Measurements from ENCODE around the gene TRIM17. TPM values are rescaled to one million over a fixed set of nuclear protein-coding genes. Genes with fewer than 3 reads are reported as not detected.

The TRIM17 gene
- total and polyA plus RNA-seq, 9 donors = 0.72 to 10.0 (median 3.0) TPM

DNA sequence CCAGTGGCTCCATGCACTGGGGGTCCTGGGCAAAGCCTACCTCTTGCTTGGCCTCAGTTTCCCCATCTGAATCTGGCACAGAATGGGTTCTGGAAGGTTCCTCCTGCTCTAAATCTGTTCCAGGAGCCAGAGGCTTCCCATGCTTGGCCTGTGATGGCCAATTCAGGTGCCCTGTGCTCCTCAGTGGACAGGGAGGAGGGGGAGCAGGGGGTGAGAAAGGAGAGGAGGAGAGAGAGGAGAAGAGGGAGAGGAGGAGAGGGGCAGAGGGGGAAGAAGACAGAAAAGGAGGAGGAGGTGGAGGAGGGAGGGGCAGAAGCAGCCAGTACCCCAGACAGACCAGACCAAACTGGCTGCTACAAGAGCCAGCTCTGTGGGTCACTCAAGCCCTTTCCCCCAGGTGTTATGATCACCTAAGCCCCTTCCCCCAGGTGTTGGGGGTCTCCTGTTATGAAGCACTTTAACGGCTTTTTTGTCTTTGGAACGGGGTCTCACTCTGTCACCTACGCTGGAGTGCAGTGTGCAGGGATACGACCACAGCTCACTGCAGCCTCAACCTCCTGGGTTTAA is 53.7 kb downstream of the TRIM17 start:
- H3K4me1 ChIP-seq (ENCODE audit: insufficient read depth) = no peaks in the 10 kb centered on the region
- no peak for TF ChIP-seq EP300 (IDR thresholded peaks at IDR 0.05)
- no peak for TF ChIP-seq POLR2A (IDR thresholded peaks at IDR 0.05)
- TF ChIP-seq, protein P1, sequence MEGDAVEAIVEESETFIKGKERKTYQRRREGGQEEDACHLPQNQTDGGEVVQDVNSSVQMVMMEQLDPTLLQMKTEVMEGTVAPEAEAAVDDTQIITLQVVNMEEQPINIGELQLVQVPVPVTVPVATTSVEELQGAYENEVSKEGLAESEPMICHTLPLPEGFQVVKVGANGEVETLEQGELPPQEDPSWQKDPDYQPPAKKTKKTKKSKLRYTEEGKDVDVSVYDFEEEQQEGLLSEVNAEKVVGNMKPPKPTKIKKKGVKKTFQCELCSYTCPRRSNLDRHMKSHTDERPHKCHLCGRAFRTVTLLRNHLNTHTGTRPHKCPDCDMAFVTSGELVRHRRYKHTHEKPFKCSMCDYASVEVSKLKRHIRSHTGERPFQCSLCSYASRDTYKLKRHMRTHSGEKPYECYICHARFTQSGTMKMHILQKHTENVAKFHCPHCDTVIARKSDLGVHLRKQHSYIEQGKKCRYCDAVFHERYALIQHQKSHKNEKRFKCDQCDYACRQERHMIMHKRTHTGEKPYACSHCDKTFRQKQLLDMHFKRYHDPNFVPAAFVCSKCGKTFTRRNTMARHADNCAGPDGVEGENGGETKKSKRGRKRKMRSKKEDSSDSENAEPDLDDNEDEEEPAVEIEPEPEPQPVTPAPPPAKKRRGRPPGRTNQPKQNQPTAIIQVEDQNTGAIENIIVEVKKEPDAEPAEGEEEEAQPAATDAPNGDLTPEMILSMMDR (IDR thresholded peaks at IDR 0.05) = no peak
- H3K36me3 ChIP-seq = no peaks in the 10 kb centered on the region
- 80 to 88% (median 85%) methylated on average over 4 of the region's 4 CpGs for WGBS, 3 donors
- H3K27me3 ChIP-seq = no peaks in the 10 kb centered on the region
- no peaks in the 10 kb centered on the region for H3K9me3 ChIP-seq
- peak in 2 of 5 donors; percentile 5 to 8 for DNase-seq
- intact Hi-C loops (cut with DNase I) = no loop called here
- H3K27ac ChIP-seq = no peak overlapping the region
- no peak overlapping the region for H3K4me3 ChIP-seq

GRCh38 chr1:228362141-228362883 is 54.3 kb downstream of the TRIM17 start:
- Histone ChIP-seq H3K9me3 (no peaks in the 10 kb centered on the region), H3K4me1 (ENCODE audit: insufficient read depth) (no peaks in the 10 kb centered on the region), H3K36me3 (no peaks in the 10 kb centered on the region), H3K27me3 (no peaks in the 10 kb centered on the region), H3K27ac (no peak overlapping the region), H3K4me3 (no peak overlapping the region)
- intact Hi-C loops (cut with DNase I) = no loop called here
- 68 to 85% (median 82%) methylated on average over 17 to 18 of the region's 18 CpGs for WGBS, 3 donors
- TF ChIP-seq POLR2A (IDR thresholded peaks at IDR 0.05) (no peak), EP300 (IDR thresholded peaks at IDR 0.05) (no peak)
- TF ChIP-seq, protein P1 (IDR thresholded peaks at IDR 0.05) = no peak
- peak in 4 of 5 donors; percentile 10 to 34 (median 19) for DNase-seq

DNA sequence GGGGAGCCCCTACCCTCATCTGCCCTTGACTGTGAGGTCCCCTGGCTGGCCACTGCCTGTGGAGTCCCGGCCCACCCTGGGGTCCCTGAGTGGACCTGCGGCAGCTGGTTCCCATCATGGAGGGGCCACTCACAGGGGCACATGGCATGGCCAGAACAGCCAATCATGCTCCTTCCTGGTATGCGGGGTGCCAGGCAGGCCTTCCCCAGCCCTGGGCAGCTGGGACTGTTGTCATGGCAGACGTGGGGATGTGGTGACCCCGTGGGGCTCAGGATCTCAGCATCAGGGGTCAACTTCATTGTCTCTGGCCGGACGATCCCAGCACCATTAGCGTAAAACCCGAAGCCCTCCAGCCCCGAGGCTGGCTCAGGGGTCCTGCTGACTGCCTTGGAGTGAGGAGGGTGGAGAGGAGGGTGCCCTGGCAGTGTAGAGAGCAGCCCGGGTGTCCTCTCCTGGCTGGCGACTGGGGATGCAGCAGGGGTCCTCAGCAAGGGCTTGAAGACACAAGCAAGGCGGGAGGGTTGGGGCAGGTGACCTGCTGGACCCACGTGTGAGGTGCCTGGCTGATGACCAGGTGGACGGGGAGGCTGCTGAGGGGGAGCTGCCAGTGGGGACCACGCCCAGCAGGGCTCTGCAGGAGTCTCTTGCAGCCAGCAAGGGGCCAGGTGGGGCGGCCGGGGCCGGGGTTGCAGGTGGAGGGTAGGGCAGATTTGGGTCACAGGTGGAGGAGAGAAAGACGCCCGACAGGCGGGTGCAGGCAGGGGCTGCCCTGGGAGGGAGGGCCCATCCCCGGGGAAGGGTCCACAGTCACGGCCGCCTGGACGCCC is 55.1 kb downstream of the TRIM17 start:
- Histone ChIP-seq H3K27ac (peak overlapping the region in 1 of 2 donors; percentile 63), H3K36me3 (no peaks in the 10 kb centered on the region), H3K9me3 (no peaks in the 10 kb centered on the region), H3K4me3 (no peak overlapping the region), H3K27me3 (no peaks in the 10 kb centered on the region), H3K4me1 (ENCODE audit: insufficient read depth) (no peaks in the 10 kb centered on the region)
- intact Hi-C loops (cut with DNase I) = no loop called here
- 76 to 79% (median 76%) methylated on average over 26 of the region's 26 CpGs for WGBS, 3 donors
- TF ChIP-seq, protein P1 (IDR thresholded peaks at IDR 0.05) = no peak
- TF ChIP-seq POLR2A (IDR thresholded peaks at IDR 0.05) (no peak), EP300 (IDR thresholded peaks at IDR 0.05) (no peak)
- peak in 3 of 5 donors; percentile 22 to 38 (median 23) for DNase-seq

GRCh38 chr1:228360533-228361313 is 55.9 kb downstream of the TRIM17 start:
- H3K9me3 ChIP-seq = no peaks in the 10 kb centered on the region
- DNase-seq = peak in 3 of 5 donors; percentile 47 to 61 (median 55)
- H3K36me3 ChIP-seq = no peaks in the 10 kb centered on the region
- intact Hi-C loops (cut with DNase I) = no loop called here
- peak overlapping the region in 1 of 2 donors; percentile 63 for H3K27ac ChIP-seq
- H3K4me1 ChIP-seq (ENCODE audit: insufficient read depth) = no peaks in the 10 kb centered on the region
- 63 to 72% (median 63%) methylated on average over 17 to 19 of the region's 19 CpGs for WGBS, 3 donors
- TF ChIP-seq POLR2A (IDR thresholded peaks at IDR 0.05) (no peak), EP300 (IDR thresholded peaks at IDR 0.05) (no peak)
- TF ChIP-seq, protein P1 (IDR thresholded peaks at IDR 0.05) = no peak
- no peak overlapping the region for H3K4me3 ChIP-seq
- H3K27me3 ChIP-seq = no peaks in the 10 kb centered on the region
